ENCODE results near the gene ROBO1.

The ROBO1 gene

DNA sequence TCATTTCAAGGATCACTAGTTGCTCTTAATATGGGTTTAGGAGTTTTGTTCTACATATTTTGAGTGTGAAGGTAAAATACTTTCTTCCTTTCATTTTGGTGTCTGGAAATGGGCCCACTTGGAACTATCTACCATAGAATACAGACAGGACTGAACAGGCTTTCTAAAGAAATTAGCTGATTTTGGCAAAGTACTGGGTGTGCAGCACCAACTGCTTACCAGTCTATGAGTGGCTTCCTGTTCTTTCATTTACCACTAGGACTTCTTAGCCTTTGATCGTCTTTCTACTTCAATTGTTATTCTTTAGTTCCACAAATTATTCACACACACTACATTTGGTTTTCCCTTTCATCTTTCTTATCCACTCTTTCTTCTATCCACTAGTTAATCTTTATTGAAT lies 1196.3 kb downstream of the ROBO1 start:
- no peak for DNase-seq

DNA sequence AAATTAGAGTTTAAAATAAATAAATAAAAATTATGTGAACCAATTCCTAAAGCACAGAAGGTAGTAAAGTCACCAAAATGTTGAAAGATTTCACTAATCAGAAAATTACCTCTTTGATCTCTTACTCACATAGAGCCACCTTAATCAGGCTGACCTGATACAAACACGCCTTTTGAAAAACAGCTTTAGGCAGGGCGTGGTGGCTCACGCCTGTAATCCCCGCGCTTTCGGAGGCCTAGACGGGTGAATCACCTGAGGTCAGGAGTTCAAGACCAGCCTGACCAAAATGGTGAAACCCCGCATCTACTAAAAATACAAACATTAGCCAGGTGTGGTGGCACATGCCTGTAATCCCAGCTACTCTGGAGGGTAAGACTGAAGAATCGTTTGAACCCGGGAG lies 1197.3 kb downstream of the ROBO1 start:
- DNase-seq: no peak

DNA sequence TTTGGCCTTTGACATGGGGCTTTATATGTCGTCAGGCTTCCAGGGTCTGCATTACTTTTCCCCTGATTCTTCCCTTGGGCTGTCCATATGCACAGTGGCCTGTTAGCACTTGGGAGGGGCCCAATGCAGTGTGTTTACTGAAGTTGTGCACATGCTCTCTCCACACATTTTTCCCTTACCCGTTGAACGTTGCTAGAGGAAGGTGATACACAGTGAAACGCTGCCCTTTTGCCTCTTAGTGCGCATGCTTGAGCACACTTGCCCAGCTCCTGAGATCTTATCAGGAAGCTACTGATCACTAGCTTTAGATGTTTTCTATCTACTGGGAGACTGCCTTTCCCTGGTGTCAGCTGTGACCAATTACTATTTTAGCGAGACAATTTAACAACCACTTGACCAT lies 1198.0 kb downstream of the ROBO1 start:
- no peak for DNase-seq

DNA sequence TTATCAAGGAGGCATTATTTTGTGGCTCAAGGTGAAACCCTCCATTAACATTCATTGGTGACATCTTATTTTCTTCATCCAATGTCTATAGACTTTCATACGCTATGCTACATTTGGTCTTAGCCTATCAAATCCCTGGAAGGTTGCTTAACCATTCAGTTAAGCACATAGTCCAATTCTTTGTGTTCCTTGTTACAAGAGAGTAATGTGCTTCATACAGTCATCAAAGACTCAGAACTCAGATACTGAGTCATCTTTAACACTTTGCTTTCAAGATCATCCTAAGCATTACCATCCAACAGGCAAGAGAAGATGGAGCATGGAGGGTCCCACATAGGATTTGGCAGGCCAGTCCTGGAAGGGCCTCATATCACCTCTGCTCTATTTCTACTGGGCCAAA lies 1202.1 kb downstream of the ROBO1 start:
- DNase-seq: no peak

GRCh38 chr3:78562328-78562727 lies 1205.5 kb downstream of the ROBO1 start:
- no peak for DNase-seq

Measured in cerebellar nuclear complex (tissue), 1 donor.